Breast epithelium (tissue), 3 donors: ENCODE results near the gene BTRC.

Experiments used
- POLR2A ChIP-seq: fragments of 450-650 bp; IDR thresholded peaks from one replicate; pipeline ENCODE4 v1.6.1; 2016; ENCODE audit warnings: antibody characterized with exemption, mild to moderate bottlenecking, moderate library complexity
- TF ChIP-seq, protein P1 (sequence below), 3 donors: fragments of 450-650 bp; IDR thresholded peaks; one replicate each; pipeline ENCODE4 v1.5.1; 2016 to 2017; ENCODE audit warnings: antibody characterized with exemption in 3 of 3, mild to moderate bottlenecking in 3 of 3, moderate library complexity in 3 of 3

DNA sequence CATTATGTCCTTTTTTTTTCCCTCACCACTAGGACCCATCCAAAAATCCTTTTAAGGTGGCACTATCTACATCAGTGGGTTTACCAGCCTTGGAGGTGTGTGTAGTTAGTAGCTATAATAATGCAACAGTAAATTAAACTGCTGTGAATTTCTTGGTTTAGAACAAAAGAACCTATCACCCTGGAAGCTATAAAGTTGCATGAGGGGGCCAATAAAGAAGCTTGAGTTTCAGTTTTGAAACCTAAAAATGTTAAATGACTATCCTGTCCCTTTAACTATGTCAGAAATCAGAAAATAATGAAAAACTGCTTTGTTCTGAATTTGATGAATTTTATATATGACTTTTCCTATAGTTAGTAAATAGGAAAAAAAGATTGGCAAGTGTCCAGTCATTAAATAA lies 153.9 kb downstream of the BTRC start:
- TF ChIP-seq, protein P1, sequence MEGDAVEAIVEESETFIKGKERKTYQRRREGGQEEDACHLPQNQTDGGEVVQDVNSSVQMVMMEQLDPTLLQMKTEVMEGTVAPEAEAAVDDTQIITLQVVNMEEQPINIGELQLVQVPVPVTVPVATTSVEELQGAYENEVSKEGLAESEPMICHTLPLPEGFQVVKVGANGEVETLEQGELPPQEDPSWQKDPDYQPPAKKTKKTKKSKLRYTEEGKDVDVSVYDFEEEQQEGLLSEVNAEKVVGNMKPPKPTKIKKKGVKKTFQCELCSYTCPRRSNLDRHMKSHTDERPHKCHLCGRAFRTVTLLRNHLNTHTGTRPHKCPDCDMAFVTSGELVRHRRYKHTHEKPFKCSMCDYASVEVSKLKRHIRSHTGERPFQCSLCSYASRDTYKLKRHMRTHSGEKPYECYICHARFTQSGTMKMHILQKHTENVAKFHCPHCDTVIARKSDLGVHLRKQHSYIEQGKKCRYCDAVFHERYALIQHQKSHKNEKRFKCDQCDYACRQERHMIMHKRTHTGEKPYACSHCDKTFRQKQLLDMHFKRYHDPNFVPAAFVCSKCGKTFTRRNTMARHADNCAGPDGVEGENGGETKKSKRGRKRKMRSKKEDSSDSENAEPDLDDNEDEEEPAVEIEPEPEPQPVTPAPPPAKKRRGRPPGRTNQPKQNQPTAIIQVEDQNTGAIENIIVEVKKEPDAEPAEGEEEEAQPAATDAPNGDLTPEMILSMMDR (IDR thresholded peaks at IDR 0.05), result no peak
- no peak for TF ChIP-seq POLR2A
